Measurements from ENCODE around the gene OLFML1.

Gene OLFML1

DNA sequence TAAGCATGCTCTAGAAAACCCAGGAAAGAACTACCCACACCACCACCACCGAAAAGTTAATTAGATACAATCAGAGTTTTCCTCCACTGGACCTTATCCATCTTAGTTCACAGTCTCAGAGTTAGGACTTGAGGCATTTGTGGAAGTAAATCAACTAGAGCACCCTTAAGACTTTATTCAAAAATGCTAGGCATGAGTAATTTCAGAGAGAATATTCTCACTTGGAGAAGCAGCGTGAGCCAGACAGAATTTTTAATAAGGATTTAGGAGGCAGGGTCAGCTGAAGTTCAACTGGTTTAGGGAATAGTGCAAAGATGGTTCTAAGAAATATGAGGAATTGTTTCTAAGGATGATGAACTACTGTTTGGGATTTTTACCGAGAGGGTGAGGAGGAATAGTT, 1.2 kb upstream of the OLFML1 start:
- DNase-seq: no peak

DNA sequence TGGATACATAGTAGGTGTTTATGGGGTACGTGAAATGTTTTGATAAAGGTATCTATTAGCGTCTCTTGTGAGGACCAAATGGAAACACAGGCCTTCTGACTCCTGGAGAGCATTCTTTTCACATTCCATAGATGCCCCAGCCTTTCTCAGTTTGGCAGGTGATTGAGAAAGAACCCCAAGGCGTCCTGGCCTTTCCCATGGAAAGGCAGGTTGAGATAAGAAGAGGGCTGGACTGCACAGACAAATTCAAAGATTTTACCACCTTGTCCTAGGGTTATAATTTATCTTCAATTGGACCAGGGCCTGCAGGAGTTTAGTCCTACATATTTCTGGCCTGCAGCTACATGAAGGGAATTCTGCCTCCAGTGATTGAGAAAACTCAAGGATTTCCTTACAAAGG, 661 bp upstream of the OLFML1 start:
- no peak for DNase-seq

DNA sequence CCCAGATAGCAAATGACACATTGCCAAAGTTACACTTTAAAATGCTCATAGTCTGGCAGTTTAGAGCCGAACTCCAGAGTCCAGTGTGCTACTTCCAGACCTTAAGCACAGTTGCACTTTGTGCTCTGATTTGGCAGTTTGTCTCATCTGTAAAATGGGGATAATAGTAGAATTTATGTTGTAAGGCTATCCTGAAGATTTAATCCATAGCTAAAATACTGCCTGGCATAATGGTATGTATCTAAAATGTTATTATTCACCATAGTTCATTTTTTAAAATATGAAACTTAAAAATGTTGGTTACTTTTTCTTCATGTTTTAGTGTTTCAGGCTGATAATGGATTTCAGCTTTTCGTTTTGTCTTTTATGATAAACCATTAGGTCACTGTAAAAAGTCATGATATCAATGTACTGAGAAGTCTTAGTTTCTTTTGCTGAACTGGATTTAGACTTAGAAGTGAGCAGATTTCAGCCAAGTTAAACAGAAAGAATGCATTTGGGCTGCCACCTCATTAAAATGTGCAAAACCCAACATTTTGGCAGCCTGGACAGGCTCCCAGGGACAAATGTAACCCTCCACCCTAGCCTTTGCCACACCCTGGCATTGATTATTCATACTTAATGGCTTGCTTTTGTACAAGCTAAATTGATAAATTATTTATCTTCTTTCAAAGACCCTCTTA, 933 bp downstream of the OLFML1 start:
- no peak for DNase-seq

DNA sequence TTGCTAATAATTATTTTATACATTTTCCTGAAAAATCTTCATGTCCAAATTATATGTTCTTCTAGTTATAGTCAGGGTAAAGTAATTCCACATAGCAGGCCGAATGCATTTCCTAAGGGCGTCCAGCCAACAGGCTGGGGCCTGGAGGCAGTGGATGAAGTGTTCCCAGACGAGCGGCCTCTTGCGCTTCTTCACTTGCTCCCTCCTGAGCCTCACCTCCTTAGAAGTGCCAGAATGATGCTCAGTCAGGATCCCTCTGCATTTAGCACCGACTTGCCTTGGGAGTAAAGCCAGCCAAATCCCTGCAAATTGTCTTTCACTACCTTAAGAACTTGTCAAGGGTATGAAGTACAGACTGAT, 1.5 kb downstream of the OLFML1 start:
- DNase-seq: no peak

DNA sequence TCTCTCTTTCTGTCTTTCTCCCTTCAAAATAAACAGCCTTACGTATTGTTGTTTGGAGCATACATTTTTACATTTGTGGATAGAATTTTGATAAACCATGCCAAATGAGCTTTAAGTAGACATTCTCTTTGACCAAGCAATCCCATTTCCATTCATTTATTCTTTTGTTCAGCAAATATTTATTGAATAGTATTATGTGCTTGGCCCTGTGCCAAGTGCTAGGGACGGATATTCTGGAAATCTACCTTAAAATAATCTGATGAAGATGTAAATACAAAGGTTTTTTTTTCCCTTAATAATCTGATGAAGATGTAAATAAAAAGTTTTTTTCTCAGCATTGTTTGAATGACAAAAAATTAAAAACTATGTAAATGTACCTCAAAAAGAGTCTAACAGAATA, 2.1 kb downstream of the OLFML1 start:
- DNase-seq: no peak

DNA sequence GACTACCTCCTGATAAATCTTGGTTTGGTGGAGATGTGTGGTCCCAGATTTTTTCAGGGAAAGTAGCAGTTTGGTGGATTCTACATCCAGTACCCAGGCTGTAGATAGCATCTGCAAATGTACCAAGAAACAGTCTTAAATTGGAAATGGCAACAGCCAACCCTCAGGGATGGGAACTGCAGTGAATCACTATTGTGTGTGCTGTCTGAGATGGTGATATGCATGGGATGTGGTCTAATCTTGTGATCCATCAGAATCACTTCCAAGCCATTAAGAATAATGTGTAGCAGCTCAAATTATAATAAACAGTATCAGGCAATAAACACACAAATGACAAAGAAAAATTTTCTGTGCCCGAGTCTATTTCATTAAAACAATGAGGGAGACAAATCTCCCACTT, 3.4 kb downstream of the OLFML1 start:
- no peak for DNase-seq

DNA sequence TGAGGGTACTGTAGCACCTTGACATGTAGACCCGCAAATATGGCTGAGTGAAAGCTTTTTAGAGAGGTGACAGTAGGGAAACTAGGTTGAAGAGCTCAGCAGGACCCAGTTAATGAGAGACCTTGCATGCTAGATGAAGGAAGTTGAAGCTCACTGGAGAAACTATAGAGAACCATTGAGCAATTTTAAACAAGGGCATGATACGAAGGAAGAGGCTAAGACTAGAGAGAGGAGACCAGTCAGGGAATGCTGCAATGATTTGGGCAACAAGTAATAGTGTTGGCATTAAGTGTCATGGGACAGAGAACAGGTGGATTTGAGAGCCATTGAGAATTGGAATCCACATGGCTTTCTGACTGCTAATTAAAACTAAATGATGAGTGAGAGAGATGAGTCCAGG, 4.1 kb downstream of the OLFML1 start:
- DNase-seq: no peak

DNA sequence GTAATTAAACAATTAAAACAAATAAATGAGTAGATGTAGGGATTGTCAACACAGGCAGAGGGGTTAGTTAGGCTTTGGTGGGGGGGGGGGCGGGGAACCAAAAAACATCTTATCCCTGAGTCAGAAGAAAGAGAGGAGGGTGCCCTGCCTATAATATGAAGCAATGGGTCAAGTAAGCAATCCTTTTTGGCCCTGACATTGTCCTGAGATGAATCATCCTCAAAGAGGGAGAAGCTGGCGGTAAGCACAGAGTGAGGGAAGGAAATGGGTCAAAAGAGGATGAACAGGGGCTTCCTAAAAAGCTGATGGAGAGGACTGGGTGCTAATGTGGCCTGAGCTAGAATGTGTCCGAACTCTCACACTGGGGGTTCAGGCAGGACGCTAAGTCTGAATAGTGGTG, 4.7 kb downstream of the OLFML1 start:
- DNase-seq: no peak

DNA sequence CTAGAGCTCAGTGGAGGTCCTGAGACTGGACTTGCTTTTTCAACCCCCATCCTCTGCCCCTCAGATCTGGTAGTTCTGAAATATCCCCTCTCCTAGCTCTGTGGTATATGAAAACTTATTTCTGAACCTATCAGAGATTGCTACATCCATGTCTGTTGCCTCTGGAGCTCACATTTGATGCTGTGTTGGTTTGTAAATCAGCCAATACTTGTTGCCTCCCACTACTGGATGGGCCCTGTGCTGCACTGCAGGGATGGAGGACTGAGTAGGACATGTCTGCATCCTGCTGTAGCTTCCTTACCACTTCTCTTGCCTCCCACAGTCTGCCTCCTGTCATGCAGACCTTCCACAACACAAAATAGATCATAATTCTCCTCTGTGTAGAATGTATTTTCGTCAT, 5.2 kb downstream of the OLFML1 start:
- no peak for DNase-seq

DNA sequence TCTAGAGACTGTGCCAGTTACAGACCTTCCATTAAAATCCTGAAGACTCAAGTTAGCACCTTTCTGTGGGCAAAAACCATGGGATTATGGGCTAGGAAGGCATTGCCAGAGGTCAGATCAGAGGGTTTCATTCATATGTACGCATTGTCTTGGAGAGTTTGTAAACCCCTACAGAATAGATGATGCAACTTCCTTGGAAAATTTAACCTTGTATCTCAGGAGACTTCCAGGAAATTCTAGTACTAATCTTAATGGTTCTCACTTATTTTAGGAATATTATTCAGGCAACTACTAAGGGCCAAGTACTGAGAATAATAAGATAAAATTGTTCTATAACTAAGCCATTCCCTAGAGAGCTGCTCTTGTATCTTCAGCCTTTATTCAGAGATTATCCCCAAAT, 6.9 kb downstream of the OLFML1 start:
- no peak for DNase-seq

DNA sequence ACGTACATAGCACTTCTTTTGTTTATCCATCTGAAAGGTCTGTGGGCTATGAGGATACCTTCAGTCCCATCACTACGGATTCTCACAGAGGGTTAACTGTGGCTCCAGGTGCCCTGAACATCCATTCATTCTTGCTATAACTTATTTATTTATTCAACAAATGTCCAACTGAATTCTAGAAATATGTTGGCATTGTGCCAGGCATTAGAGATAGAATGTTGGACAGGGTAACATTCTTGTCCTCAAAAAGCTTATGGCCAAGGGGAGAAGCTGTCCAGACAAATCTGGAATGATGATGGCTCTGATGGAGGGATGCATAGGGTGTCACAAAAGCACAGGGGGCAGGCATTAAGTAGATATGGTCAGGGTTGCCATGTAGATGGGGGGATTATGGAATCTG, 8.4 kb downstream of the OLFML1 start:
- DNase-seq: no peak

DNA sequence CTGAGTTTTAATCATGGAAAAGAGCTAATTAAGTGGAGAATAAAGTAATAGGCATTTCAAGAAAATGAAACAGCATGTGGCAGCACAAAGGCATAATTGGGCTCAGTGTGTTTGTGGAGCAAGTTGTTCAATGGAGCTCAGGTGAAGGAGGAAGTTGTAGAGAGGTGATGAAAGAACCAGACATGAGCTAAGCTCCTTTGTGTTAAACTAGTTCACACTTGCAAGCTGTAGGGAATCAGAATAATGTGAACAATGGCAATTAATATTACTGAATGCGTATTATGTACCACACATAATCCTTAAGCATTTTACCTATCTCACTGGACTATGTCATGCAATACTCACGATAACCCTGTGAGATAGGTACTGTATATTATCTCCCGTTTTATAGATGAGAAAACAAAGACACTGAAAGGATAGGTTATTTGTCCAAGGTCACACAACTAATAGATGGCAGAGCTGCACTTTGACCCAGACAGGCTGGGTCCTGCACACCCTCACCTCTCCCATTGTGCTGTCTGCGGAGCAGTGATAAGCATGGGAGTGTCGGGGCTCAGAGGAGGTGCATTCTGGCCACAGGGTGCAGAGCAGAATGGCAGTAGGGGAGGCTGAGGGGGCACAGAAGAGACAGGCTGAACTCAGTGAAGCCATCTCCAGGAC, 8.9 kb downstream of the OLFML1 start:
- DNase-seq: no peak

DNA sequence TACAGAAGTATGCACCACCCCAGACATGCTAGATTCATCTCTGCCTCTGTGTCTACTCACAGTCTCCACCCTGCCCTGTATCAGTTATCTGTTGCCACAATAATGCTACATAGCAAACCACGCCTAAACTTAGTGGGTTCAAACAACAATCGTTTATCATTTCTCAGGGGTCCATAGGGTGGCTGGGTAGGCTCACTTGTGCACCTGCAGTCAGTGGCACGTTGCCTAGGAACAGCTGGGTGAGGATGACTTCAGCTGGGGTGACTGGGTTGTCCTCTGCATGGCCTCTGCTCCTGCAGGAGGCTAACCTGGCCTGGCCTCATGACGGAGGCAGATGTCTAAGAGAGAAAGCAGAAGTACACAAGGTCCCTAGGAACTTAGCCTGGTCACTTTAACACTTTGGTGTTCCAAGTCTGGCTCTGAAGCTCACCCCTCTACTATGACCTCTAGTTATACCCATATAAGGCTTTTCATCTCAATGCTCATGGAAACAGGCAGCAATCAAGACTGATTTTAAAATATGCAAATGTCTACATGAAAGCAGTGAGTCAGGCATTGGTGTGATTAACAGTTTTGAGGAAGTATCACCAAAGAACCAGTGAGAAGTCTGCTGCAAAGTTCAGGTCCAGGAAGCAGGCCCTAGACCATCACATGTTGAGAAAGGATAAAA, 10.7 kb downstream of the OLFML1 start:
- peak; percentile 51 for DNase-seq

DNA sequence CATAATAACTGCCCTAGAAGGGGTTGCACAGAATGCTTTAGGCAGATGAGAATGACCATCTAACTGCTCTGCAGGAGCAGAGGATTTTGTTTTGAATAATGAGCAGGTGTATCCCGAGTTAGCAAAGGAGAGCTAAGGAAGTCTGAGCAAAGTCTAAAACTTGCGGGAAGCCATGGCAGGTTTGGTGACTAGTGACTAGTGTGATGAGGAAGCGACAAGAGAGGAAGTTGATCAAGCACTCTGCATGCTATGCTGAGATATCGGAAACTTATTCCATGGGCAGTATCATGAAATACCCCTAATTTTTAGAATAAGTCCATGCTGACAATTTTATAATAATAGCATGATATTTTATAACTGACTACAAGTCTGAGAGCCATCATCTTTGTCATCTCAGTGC, 12.9 kb downstream of the OLFML1 start:
- DNase-seq: no peak

DNA sequence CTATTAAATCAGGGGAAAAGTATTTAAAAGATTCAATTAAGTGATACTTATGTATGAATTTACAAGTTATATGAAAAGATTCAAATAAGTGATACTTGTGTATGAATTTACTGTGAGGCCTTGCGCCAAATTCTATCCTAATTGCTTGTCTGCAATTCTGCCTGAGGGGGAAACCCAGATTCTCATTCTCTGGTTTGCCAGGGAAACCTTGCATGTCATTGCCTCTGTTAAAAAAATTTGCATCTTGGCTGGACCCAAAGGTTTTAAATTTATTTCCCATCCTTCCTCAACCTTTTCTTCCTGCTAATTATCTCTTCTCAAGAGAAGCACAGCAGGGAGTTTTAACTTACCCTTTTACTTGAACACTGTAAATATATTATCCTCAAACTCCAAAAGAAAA, 13.8 kb downstream of the OLFML1 start:
- DNase-seq: no peak

DNA sequence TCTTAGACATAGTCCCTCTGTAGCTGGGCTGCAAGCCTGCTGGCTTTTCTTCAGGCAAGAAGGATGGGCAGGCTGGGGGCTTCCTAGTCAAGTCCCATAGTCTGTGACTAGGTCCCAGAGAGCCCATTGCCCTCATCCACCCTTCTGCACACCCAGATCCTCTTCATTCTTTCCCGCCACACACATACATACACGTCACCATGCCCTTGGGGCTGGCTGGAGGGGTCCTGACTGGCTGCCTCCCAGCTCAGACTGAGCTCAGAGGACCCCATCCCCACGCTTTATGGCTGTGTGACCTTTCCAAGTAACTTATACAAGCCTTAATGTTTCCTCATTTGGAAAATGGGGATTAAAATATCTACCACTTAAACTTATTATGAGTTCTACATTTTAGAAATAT, 14.9 kb downstream of the OLFML1 start:
- DNase-seq: no peak

DNA sequence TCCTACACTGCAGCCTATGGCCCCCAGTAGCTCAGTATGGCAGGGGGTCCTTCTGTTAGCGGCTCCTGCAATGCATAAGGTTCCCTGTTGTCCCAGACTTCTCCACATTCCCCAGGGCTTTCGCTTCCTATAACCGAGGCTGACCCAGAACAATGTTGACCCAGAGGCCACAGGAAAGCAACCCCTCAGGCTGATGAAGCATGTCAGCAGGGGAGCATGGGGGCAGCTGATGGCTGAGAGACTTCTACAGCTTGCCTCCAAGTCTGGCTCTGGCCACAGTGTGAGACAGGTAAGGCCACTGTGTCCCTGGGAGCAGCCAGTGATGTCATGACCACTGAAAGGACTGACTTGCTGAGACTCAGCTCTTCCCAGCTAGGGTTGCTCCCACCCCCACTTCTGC, 15.9 kb downstream of the OLFML1 start:
- DNase-seq: no peak

DNA sequence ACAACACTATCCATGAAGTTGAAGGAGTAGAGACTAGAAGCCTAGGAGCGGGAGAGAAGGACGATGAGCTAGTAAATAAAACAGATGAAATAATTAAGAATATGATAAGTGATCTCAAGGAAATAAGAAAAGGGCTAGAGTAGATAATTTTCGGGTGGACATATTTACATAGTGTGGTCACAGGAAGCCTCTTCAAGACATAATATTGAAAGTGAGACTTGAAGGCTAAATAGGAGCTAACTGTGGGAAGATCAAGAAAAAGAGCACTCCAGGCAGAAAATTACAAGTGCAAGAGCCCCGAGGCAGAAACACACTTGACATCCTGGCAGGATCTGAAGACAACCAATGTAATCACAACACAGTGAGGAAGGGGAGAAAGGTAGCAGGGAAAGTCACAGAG, 16.6 kb downstream of the OLFML1 start:
- no peak for DNase-seq

DNA sequence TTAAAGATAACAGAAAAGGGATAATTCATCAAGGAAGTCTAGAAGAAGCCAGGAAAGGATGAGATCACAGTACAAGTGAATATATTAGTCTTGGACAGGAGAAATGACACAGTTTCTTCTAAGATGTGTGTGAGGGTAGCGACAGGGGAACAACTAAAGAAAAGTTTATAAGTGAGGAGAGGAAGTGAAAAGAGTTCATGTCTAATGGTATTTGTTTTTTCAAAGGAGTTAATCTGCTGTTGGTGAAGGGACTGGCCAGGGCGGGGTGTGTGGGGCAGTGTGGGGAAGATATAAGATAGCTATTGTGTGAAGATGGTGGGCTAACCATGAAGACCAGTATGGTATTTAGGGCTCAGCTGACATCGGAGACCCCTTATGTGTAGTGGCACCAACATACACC, 20.9 kb downstream of the OLFML1 start:
- DNase-seq: no peak

DNA sequence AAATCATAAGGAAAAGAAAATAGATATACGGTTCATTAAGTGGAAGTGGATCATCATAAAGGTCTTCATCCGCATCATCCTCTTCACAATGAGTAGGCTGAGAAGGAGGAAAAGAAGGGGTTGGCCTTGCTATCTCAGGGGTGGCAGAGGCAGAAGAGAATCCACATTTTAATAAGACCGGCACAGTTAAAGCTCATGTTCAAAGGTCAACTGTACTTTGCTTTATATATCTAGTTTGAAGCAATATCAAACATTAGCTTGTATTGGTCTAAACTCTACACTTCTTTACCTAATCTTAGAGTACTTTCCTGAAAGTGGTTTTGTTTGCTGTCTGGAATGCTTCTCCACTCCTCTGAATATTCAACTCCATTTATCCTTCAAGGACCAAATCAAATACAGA, 22.8 kb downstream of the OLFML1 start:
- no peak for DNase-seq

DNA sequence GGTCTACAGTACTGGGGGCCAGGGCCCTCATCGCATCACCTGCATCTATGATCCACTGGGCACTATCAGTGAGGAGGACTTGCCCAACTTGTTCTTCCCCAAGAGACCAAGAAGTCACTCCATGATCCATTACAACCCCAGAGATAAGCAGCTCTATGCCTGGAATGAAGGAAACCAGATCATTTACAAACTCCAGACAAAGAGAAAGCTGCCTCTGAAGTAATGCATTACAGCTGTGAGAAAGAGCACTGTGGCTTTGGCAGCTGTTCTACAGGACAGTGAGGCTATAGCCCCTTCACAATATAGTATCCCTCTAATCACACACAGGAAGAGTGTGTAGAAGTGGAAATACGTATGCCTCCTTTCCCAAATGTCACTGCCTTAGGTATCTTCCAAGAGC, 24.7 kb downstream of the OLFML1 start:
- DNase-seq: no peak

DNA sequence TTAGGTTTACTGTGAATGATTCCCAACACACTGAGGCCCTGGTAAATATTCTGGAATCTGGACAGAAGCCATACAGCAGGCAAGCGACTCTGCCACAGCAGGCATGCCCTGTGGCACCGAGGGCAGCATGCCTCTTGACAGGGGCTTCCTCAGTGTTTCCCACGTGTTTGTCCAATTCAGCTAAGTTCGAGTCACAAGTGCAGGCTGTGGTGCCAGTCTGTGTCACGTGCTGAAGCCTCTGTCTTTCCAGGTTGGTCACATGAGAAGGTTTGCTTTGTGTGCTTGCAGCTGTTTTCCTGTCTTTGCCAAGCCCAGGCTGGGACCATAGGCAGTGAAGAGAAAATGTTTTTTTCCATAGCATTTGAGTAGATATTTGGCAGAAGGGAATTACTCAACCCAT, 26.1 kb downstream of the OLFML1 start:
- no peak for DNase-seq

DNA sequence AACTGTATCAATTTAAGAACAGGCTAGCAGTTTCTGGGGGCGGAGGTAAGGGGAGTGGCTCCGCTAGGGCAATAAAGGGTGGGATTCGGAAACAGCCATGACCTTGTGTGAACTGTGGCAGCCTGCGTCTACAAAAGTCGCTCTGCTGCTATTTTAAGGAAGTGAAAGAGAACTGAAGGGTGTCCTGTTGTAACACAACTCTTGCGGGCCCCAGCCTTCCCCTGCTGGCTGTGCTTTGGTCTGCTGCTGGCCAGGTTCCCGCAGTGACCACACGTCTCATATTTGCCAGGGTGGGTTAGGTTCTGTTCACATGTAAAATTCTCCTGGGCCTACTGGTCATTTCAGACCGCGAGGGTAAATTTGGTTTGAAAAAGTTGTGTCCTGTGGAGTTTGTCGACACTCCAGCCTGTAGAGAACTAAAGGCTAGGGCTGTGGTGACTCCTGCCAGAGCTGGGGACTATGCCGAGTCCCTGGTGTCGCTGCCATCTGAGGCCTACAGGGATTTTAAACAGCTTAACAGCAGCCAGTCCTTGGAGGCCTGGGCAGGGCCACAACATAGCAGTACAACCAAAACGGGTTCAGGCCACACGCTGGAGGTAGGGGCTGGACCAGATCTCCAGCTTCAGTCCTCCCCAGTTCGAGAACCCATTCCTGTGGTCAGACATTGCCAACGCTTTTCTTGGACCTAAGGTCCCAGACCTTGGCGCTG, 27.4 kb downstream of the OLFML1 start:
- peak; percentile 78 for DNase-seq

Measured in CD4-positive, alpha-beta T cell treated with Interferon gamma for 1 hour (primary cell).